RPMI7951 (cell line): ENCODE results near the gene DGCR6L. TPM values are rescaled to one million over a fixed set of nuclear protein-coding genes. Genes with fewer than 3 reads are reported as not detected.
"Not testable (repeated sequence)": the region's sequence is repeated elsewhere in the genome, so short reads cannot be mapped to it uniquely, and the experiment has no call there.

Experiments used
- DNase-seq: peaks from one replicate; pipeline ENCODE4 v3.0.0-alpha.2; 2012; ENCODE audit warnings: low read depth
- total RNA-seq: library from RNA; depleted of rRNA; stranded (reverse); fragments of >200 nt; shearing (Covaris generic); gene quantifications from 2 replicates; pipeline ENCODE4 v1.2.3, GENCODE V29; 2014

The DGCR6L gene
- total RNA-seq, 1 experiment from 2014 or later, result 39.7 TPM

DNA sequence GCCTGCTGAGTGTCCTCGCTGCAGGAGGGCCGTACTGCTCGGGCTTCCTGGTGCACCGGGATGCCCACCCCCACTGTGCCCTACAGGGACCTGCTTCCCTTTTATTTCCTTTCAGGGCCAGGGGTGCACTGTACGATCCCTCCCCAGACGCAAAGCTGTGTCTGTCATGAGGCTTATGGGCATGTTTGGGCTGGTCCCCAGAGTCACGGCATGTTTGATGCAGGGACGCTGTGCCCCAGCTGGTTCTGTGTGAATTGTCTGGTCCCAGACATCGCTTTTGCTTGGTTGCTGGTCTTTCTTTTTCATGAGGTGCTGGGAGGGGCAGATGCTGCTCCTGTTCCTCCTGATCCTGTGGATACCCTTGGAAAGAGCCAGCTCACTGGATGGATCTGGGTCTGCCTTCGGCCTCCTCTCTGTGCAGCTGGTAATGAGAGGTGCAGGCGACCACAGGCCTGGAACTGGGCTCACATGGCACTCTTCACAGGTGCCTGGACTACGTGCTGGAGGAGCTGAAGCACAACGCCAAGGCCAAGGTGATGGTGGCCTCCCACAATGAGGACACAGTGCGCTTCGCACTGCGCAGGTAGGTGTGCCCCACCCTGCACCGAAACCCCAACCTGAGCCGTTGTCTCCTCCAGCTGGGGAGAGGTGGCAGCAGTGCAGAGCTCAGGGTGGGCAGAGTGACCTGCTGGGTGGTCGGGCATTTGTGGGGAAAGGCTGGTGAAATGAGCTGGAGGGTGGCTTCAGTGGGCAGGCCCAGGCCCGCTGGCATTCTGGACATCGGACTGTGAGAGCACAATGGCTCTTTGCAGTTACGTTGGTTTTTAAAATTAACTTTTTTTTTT lies 10.8 kb downstream of the DGCR6L start:
- not testable (repeated sequence) for DNase-seq

DNA sequence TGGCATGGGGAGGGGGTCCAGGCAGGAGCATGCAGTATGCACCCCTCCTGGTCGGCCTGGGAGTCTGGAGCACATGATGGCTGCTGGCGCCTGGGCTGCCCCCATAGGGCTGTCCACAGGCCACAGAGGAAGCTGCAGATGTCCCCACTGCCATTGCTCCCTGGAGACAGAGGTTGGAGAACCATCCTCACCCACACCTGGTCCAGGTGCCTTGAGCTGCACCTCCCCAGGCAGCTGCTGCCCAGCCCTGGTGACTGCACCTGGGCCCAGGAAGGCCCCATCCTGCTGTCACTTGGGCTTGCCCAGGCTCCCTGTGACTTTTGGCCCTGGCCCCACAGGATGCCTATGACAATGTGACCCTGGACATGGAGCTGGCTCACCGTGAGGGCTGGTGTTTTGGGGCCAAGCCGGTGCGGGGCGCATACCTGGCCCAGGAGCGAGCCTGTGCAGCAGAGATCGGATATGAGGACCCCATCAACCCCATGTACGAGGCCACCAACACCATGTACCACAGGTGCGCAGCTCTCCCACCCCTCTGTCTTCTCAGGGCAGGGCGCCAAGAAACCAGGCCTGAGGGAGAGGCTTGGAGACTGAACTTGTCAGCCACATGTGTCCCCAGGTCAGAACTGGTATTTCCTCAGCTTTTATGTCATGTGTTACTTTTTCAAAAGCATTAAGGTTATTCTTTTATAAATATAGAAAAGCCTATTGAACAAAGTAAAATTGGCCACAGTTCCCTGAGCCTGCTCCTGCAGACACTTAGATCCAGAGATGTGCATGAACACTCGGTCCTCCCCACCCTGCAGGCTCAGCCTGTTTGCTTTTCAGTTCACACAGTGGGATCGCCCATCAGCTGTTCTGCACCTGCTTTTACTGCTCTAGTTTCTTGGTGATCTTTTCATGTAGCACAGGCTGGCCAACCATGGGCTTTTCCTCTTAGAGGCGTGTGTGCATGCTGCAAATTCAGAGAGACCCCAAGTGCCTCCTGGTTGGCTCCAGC lies 12.1 kb downstream of the DGCR6L start:
- DNase-seq, result not testable (repeated sequence)

DNA sequence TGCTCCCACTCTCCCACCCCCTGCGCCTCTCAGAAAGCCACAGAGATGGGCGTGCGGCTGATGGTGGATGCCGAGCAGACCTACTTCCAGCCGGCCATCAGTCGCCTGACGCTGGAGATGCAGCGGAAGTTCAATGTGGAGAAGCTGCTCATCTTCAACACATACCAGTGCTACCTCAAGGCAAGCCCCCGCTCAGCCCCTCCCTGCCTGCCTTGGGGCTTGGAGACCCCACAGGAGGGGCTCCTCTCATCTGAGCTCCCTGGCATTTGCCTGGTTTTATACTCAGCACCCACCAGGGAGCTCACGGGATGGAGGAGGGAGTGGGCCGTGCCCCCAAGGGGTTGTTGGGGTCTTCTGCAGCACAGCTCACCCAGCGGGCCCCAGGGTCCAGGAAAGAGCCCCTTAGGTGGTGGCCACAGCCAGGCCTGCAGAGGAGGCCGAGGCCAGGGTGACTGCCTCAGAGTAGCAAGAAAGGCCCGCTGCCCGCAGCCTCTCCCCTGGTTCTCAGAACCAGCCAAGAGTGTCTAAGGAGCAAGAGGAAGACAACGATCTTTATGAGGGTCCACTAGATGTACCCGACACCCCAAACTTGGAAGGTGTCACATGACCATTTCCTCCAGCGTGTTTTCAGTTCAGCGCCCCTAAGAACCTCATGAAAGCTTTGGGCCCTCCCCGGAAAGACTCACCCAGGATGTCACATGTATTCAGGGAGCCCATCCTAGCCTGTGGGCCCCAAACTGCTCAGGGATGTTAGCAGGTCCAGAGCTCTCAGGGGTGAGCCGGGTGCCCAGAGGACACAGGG lies 13.0 kb downstream of the DGCR6L start:
- not testable (repeated sequence) for DNase-seq

DNA sequence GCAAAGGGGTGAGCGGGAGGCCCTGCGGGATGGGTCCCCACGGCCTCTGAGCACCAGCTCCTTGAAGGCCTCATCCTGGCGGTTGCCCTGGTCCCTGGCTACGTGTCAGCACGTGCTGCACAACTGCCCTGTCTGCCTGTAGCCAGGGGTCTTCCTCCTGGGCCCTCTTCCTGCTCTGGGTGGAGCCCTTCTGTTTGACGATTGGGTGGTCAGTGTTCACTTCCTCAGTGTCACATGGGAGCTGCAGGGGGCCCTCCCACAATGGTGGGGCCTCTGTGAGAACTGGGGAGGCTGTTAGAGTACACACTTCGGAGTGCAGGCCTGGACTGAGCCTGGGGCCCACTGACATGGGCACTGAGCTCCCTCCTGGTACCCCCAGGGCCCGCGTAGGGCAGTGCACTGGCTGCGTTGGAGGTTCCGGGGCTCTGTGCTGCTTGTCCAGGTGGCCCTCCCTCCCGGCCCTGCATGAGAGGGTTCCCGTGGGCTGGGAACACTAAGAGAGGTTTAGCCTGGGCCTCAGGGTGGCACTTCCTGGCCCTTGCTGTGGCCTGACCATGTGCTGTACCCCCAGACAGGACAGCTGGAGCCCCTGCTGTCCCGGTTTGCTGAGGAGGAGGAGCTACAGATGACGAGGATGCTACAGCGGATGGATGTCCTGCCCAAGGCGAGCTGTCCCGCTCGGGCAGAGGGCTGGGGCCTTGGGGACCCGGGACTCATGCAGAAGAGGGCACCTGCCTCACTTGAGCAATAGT lies 13.8 kb downstream of the DGCR6L start:
- DNase-seq, result no peak

DNA sequence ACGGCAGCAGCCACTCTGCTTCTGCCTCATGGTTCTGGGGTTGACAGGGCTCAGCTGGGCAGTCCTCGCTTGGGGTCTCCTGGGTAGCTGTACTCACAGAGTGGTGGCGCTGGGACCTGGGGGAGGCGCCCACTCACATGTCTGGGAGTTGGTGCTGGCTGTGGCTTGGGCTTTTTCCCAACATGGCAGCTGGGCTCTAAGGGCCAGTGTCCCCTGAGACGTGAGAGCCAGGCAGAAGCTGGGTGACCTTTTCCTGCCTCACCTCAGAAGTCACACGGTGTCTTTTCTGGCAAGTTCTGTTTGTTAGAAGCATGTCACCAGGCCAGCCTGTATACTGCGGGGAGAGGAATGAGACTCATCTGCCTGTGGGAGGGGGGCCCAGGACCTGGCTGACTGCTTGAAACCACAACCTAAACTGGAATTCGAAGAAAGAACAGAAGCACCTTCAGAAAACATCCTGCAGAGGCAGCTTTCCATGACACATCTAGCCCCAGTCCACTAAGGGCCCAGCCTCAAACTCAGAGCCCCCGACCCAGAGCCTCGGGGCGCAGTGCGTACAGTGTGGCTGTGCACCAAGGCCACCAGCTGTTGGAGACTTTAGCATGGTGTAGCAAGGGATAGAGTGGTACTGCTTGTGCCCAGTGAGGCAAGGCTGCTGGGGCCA lies 14.5 kb downstream of the DGCR6L start:
- DNase-seq, result not testable (repeated sequence)

DNA sequence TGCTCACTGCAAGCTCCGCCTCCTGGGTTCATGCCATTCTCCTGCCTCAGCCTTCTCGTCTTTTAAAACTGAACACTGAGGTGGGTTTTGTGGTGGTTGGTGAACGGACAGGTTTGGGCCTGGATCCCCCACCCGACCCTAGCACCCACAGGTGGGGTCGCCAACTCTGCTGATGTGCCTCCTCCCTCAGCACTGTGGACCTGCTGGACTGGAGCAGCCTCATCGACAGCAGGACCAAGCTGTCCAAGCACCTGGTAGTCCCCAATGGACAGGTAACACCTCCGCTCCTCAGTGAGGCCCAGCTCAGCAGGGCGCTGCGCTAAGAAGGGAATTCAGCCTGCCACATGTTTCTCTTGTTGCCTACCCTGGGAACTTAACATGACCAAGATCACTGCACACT lies 15.2 kb downstream of the DGCR6L start:
- no peak for DNase-seq

DNA sequence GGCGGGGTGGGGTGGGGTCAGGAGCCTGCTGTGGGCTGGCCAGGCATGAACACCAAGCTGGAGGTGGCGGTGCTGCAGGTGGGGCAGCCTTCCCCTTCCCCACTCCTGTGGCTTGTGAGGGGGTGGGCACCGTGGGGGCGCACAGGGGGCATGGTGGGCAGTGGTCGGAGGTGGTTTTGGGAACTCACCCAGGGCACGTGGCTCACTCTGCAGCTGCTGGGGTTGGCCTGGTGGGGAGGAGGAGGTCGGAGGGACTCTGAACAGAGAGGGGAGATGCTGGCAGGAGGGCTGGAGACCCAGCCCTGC lies 16.7 kb downstream of the DGCR6L start:
- not testable (repeated sequence) for DNase-seq

DNA sequence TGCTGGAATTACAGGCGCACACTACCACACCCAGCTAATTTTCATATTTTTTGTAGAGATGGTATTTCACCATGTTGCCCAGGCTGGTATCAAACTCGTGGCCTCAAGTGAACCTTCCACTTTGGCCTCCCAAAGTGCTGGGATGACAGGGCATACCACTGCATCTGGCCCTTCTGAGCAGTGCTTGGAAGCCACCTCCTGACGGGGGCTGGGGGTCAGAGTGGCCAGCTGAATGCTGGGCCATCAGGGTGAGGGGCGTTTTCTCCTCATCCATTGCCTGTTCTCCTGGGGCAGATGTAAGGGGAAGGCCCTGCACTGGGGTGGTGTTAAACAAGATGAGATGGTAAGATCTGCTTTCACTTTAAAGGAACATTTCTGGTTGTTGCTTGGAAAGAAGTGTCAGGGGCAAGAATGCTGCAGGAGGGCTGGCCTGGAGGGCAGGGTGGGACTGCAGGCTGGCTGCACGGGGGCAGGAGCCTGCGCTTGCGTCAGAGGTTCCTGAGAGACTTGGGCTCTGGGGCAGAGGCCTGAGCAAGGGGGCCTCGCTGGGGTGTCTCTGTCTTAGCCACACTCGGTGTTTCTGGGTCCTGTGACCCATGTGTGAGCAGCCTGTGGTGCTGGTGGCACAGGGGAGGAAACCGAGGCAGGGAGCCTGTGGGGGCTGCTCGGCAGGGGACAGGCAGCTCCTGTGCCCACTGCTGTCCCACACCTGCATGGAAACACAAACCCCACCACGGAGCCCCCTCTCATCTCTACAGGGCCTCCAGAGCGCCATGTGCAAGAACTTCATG lies 17.2 kb downstream of the DGCR6L start:
- DNase-seq, result no peak

DNA sequence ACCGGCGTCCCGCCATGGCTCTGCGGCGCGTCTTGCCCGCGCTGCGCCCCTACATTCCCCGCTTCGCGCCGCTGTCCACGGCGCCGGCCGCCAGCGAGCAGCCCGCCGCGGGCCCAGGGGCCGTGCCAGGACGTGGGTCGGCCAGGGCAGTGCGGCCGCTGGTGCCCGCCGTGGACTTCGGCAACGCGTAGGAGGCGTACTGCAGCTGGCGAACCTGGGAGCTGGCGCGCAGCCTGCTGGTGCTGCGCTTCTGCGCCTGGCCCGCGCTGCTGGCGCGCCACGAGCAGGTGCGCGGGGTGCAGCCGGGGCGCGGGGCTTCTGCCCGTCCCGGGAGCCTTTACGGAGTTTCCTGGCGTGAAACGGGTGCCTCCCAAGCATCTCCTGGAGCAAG lies 20.1 kb downstream of the DGCR6L start:
- no peak for DNase-seq

DNA sequence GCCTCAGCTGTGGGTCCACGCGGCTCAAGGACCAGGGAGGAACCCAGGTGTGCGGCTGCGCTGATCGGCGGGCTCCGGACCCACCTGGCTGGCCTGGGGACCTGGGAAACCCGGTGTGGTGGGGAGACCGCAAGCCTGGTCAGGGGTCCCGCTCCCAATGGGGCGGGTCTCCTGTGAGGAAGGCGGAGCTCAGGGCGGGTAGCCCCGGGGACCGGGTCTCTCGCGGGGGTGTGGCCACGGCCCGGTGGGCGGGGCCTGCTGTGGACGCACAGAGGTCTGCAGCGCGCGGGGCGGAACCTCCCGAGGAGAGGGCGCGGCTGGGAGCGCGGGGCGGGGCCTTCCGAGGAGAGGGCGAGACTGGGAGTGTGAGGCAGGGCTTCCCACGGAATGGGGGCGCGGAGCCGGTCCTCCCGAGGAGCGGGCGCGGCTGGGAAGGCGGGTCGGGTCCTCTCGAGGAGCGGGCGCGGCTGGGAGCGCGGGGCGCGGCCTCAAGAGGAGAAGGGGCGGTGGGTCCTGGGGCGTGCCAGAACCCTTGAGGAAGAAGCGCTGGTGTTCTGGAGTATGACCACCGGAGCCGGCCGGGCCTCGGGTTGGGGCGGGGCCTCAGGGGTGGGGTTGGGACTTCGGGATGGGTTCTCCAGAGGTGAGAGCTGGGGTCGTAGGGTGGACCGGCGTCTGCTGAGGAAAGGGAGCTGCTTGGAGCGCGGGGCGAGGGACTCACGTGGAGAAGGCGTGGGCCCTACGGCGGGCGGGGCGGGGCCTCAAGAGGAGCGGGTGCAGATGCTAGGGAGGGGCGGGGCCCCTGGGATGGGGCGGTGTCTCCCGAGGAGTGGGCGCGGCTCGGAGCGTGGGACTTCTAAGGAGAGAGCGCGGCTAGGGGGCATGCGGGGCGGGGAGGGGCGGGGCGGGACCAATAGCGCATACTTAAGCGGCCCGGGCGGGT lies 20.8 kb downstream of the DGCR6L start:
- DNase-seq, result peak; percentile 72

DNA sequence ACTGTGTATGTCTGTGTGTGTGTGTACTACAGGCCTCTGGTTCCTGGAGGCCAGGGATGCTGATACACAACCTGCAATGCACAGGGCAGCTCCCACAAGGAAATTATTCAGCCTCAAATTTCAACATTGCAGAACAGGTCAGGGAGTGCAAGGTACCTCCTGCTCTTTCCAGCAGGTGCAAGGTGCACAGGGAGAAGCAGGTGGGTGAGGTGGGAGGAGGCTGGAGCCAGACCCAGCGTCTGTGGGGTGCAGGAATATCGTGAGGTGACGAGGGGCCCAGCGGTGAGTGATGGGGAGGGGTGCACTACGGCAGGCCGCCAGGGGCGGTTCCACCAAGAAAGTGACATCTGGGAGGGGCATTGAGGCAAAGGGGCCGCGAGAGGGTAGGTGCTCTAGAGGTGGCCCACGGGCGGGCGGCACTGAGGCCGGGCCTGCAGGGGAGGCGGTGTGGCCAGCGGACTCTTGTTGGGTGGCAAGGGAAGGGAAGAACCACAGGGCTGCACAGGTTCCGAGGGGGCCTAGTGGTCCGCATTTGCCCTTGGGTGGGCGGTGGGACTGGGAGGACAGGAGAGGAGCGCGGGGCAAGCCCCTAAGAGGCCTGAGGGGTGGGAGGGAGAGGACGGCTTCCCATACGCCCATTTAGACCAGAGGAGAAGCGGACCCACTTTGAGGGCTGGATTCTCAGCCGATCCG lies 21.6 kb downstream of the DGCR6L start:
- no peak for DNase-seq

DNA sequence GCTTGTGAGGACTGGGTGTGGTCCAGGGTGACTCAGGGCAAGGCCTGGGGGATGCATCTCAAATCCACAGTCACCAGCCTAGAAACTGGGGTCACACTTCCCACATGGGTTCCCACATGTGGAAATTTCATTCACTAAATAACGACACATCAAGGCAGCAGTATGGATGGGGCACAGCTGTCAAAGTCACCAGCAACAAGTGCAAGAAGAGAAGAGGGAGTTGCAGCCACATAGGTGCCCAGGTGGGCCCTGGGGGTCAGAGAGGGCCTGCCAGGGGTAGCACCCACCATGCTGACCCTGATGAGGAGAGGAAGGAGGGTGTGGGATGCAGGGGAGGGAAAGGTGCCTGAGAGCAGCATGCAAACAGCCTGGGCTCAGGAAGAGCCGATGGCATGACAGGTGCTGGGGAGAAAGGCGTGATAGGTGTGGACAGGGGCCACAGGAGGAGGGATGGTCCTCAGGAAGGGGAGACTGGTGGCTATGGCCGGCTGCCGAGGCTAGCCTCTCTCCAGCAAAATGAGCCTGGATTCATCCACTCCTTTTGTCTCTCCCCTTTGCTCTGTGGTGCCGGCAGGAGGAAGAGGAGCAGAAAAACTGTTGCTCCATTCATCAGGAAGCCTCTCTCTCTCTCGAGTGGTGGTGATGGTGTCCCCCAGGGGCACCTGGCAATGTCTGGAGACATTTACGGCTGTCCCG lies 22.3 kb downstream of the DGCR6L start:
- DNase-seq, result no peak

DNA sequence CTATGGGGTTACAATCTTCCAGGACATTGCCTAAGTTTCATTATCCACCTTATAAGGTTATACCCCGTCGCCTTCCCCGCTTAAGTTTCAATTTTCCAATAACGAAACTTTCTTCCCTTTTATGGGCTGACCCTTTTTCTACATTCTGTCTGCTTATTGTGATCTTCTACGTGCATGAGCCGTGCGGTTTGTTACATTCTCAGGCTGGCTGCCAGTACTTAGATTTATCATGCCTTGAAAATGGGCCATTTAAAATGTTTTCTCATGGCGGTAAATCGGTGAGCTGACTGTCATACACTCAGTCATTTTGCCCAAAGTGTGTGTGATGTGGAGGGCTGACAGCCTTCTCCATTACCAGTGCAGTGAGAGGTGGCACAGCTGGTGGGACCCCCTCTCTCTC lies 23.3 kb downstream of the DGCR6L start:
- no peak for DNase-seq

DNA sequence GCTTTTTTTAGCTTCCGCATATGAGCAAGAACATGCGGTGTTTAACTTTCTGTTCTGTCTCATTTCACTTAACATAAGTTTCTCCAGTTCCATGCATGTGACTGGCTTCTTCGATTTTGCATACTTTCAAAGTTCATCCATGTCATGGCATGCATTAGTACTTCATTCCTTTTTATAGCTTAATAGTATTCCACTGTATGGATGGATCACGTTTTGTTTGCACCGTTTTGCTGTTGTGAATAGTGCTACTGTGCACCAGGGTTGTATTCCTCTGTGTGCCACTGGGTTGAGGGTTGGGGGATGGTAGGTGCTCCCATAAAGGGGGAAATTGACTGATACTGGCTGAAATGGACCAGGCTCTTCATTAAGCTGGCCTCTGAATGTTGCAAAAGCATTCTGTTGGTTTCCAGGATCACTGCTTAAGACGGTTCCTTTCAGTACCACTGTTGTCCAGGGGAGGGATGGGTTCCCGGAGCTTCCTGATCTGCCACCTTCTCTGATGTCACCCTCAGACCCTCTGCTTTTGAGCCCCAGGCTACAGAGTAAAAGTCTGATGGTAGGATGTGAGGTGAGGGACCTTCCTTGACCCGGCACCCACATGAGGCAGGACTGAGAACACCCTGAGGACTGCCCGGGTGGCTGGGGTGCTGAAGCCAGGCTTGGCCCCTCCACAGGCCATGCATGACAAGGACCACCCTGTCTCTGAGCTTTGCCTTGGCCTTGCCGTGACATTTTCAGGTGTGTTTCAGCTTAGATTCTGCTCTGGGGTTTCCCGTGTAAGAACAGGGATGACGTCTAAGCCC lies 24.4 kb downstream of the DGCR6L start:
- no peak for DNase-seq

DNA sequence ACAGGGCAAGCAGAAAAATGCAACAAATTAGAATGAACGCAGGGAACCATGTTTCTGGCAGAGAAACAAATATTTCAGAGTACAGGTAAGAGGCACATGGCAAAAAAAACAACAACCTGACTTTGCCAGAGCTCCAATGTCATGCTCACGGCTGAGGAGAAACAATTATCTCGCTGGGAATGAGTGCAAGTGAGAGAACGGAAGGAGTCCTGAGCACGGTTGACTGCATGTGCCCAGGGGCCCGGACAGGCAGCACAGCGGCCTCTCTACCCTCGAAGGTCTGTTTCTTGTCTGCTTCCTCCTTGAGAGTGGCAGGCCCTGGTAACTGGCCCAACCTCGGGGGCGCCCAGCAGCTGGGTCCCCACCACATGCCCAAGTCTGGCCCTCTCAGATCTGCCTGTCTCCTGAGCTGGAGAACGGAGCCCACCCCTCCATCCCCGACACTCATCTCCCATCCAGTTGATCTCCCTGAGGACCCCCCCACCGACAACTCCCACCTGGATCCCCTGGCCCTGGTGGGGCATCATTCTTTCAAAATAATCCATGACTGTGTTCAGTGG lies 27.1 kb downstream of the DGCR6L start:
- DNase-seq, result no peak

DNA sequence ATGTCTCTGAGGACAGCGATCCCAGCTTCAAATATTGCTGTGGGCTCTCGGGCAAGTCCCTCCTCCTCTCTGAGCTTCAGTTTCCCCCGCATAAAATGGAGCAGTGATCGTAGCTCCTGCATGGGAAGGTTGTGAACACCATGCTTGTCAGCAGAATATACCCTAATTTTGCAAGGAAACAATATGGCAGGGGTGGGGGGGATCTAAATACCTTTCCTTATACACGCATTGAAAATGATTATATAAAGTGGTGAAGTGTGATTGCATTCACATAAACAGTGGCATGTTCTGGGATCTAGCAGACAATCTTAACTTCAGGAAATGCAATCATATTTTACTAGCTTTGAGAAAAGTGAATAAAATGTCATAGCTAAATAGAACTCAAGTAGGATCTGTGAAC lies 27.8 kb downstream of the DGCR6L start:
- no peak for DNase-seq
